ENCODE measurements around the gene POU2F1.

The POU2F1 gene

GRCh38 chr1:167426716-167427115 is 206.0 kb downstream of the POU2F1 start:
- no peak for DNase-seq

DNA sequence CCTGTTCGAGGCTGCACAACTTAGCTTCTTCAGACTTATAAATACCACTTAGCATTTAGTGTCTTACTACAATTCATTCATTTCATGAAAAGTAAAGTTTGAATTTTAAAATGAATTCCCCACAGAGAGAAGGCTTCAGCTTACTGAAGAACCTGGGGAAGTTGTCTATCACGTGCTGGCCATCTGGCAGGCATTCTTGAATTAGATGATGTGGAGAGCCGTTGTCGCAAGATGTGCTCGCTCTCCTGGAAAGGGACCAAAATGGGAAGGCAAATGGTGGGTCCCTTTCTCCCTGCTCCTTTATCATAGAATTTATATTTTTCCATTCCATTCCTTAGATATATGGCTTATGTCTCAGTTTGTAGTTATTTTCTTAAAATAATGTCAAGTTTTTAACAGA is 207.2 kb downstream of the POU2F1 start:
- DNase-seq = no peak

- no peak for DNase-seq
Measured at GRCh38 chr1:167428395-167428794, 207.7 kb downstream of the POU2F1 start.

GRCh38 chr1:167429612-167430011 is 208.9 kb downstream of the POU2F1 start:
- no peak for DNase-seq

- DNase-seq = no peak
Measured at GRCh38 chr1:167430134-167430848, 209.6 kb downstream of the POU2F1 start.

DNA sequence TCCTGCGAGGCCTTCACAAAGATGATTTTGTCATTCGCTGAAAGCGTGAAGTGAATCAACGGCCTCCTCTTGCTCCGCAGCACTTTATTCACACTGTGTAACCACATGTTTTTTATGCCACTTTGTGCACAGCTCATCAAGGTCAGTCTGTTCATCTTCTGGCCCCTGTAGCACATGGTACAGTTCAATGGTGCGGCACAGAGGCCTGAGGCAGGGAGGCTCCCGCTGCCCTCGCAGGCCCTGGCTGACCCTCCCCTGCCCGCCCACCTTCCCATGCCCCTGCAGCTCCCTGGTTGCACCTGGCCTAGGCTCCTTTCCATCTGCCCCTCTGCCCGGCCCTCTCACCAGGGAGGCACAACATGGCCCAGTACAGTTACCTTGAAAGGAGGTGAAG is 210.2 kb downstream of the POU2F1 start:
- DNase-seq = no peak

- no peak for DNase-seq
Measured at GRCh38 chr1:167431261-167431908, 210.7 kb downstream of the POU2F1 start.

GRCh38 chr1:167431909-167432650 is 211.4 kb downstream of the POU2F1 start:
- no peak for DNase-seq

DNA sequence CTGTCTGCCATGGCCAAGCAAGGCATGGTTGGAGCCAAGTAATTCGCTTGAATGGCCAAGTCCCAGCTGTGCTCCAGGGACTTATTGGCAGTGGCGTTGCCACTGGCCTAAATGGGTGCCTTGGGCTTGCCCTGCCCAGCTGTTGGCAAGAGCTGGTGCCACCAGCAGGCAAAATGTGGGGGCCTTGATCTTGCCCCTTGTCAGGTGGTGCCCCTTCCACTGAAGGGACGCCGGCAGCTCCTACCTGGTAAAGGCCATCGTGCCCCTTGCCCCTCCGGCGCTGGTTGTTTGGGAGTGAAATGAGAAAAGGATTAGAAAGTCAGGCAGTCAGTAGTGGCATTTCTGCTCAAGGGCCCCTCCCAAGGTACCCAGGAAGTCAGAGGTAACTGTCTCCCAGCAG is 212.1 kb downstream of the POU2F1 start:
- no peak for DNase-seq

DNA sequence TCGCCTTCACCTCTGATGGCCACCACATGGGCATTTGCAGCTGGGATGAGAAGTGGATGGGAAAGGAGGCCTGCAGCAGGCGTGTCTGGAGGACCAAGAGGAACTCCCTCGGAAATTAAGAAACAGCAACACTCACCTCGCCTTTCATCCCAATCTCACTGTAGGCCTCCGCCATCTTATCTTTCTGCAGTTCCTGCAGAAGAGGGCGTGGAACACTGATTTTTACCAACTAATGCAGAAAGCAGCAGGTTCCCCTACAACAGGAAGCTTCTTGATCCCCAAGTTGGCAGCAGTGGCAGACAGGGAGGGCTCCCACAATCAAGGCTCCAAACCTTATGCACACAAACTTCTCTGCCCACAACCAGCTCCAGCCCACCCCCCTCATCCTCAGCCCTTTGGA is 213.2 kb downstream of the POU2F1 start:
- DNase-seq = no peak

DNA sequence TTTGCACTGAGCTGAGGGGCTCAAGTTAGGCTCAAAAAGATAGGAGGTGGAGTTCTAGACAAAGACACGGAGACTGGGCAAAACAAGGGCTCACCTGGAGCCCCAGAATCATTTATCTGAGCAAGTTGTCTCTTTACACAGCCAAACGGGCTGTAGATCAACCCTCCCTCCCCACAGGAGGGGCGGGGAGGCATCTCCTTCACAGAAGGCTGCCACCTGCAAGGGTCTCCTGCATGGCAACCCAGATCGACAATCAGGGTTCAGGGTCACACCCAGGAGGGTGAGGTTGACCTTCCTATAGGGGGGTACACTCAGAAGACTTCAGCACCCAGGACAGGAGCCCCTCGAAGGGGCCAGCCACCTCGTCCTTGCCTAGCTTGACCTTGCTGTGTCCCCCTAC is 213.6 kb downstream of the POU2F1 start:
- no peak for DNase-seq

DNA sequence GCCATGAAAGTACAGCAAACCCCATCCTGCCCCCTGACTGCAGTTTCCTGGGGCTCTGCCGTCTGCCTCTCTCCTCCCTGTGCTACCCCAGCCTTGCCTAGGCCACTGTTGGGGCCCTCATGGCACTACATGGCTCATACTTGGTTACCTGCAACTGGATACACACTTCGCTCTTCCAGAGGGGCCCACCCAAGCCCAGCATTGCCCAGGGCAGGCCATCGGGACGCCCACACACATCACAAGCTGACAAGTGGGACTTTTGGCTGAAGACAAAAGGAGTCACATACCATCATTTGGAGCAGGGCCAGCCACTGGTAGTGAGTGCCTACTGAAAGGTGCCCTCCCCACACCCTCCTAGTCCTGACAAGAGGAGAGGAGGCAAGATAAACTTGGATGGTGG is 214.8 kb downstream of the POU2F1 start:
- no peak for DNase-seq

DNA sequence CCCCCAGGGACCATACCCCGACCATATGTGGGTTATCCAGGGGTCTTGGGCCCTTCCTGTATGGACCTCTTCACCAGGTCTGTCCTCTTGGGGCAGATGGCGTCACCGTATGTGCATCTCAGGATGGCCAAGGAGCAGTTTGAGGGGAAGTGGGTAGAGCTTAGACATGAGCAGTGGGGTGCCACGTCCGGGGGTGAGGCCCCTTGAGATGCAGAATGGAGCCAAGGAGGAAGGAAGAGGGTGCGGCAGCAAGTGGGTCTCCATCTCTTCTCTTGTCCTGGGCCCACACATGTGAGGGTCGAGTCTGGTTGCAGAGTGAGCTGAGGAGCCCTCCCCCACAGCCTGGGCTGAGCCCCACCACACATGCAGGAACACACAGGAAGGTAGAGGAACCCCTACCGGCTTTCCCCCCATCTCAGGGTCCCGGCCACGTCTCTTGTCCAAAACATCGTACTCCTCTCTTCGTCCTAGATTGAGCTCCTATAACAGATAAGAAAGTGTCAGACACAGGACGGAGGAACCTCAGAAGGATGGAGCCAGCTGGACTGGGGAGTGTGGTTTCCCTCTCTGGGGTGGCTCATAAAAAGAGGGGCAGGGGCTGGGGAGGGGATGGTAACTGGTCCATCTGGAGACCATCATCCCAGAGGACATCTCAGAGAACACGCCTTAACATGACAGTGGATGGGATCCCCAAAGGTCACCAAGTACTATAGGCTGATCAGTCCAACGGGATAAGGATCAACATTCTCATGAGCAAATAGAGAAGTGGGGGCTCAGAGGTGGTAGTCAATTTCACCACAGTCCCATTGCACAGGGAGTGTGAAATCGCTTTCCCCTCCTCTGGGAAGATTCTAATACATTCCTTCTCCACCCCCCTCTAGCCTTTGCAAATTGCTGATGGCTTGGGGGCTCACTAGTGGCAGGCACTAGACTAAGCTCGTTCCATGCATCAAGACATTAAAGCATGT is 217.8 kb downstream of the POU2F1 start:
- peak in 1 of 2 experiments; percentile 8 for DNase-seq

GRCh38 chr1:167439301-167439988 is 218.8 kb downstream of the POU2F1 start:
- DNase-seq = peak; percentile 57 to 62

DNA sequence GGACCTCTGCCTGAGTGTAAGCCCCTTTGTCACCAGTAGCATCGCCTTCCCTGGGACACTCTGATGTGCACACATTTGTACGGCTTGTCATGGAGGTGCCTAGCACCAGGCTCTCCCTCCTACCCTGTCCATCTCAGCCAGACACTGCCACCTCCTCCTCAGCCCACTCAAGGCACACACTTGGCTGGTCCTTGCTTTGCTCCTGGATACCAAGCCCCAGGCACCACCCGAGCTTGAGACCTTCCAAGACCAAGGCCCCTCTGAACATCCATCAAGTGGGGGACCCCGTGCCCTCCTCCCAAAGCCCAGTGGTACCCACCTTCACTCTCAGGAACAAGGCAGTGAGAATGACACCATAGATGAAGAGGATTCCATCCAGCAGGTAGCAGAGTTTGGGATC is 219.7 kb downstream of the POU2F1 start:
- DNase-seq = no peak

DNA sequence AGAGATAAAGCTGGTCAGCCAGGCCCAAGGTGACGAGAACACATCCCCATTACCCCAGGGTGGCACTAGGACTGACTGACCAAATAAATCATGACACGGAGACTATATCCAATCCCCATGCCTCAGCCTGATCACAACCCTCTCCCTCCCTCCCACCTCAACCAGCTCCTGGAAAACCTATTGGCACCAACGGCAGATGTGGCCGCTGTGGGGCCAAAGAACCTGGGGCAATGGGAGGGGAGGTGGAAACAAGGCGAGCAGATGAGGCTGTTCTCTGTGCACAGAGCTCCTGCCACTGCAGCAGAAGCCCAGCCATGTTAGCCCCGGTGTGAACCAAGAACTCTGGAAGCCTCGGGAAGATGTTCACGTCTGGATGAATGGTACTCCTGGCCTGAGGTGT is 220.1 kb downstream of the POU2F1 start:
- no peak for DNase-seq

DNA sequence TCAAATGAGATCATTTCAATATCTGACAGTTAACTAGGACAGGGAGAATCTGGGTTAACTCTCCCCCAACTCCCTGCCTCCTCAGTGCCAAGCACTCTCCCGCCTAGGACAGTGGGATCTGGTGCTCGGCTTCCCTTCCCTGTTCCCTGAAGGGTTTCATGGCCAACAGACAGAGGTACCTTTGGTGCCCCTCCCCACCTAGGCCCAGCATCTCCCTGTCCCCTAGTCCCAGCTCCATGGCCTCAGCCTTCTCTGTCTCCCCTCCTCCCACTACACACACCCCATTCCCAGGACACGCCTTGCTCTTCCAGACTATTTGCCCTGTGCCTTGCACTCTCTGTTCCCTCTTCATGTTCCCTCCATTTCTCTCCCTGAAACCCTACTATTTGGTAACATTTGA is 220.5 kb downstream of the POU2F1 start:
- no peak for DNase-seq

DNA sequence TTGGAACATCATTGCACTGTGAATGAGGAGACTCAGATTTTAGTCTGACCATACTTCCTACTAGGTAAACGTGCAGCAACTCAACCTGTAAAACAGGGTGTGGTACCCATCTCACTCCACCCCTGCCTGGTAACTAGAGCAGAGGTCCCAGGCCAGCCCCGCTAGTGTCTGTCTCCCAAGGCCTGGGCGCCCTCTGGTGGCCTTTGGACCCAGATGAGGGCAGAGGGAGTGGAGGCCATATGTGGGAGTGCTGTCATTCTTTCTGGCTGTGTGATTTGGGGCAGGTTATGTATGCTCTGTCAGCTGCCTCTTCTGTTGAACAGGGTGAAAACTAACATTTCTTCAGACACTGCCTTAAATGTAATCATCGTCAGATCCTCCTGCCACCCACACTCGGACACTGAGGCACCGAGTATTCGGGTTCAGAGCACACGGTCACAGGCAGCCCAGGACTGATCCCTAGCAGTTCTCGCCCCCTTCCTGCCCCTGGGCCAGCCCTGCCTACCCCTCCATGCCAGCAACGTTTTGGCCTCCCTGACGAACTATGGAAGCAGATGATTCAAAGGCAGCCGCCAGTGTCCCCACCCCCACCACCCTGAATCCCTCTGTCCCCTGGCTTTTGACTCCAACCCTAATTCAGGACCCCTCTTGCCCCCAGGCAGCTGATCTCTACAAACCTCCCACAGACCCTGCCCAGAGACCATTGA is 221.6 kb downstream of the POU2F1 start:
- DNase-seq = peak; percentile 79 to 89

DNA sequence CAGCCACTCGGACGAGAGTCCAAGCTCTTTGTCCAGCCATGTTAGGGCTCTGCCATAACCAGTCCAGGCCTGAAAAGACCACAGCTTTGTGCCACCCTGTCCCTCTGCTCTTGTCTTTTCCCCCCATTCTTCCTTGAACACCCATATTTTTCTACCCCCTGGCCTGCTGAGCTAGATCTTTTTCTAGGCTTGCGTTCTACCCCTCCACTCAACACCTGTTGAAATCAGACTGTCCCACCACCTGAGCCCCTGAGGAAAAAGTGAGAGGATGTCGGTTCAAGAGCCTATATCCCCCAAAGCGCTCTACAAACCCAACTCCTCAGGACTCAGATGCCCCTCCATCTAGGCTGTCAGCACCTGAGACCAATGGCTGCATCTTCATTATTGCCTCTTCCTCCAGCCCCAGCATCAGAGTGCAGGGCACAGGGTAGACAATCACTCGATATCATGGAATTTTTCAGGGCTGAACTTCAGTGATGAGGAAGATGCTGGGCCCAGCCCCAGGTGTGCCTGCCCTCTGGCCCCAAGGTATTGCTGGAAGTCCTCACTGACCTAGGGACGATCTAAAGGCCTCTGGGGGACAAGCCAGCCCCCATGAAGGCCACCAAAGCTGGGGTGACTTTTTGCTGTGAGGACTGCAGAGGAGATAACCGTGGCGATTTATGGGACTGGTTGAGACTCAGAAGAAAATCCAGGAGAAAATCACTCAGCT is 222.3 kb downstream of the POU2F1 start:
- no peak for DNase-seq

DNA sequence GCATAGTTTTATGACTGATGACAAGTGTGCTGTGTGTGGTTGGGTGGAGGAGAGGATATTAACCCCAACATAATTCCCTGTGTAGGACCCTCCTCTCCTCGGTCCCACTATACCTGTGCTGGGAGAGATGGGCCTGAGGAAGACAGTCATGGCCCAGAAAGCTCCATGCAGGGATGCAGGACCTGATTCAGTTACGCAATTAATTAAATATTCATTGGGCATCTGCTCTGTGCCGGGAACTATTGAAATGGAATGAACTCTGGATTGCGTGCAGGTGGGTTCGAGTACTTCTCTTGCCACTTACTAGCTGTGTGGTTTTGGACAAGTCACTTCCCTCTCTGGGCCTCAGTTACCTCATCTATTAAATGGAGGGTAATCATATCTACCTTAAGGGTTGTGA is 223.1 kb downstream of the POU2F1 start:
- no peak for DNase-seq

- no peak for DNase-seq
Measured at GRCh38 chr1:167446966-167447365, 226.3 kb downstream of the POU2F1 start.

Data from Kasumi-1 (cell line).